IPS-20b (cell line): ENCODE results near the gene EXTL1.

Source experiments
- H3K27ac ChIP-seq: one replicate; pipeline ENCODE4 v1.5.1; 2013; ENCODE audit warnings: low read length
- H3K27me3 ChIP-seq: 2 replicates; pipeline ENCODE4 v1.6.1; 2013; ENCODE audit warnings: mild to moderate bottlenecking, low read length, inconsistent platforms; ENCODE audit not compliant: insufficient read depth
- H3K36me3 ChIP-seq: 2 replicates; pipeline ENCODE4 v1.6.1; 2013; ENCODE audit warnings: low read depth, mild to moderate bottlenecking, inconsistent platforms, low read length, moderate library complexity; ENCODE audit not compliant: insufficient read depth
- H3K4me1 ChIP-seq: 2 replicates; pipeline ENCODE4 v1.6.1; 2013; ENCODE audit warnings: mild to moderate bottlenecking, control low read depth, inconsistent platforms, low read length, moderate library complexity; ENCODE audit not compliant: insufficient read depth
- H3K4me3 ChIP-seq: 2 replicates; pipeline ENCODE4 v1.5.1; 2013; ENCODE audit warnings: mild to moderate bottlenecking, low read length, inconsistent platforms
- H3K9ac ChIP-seq: 2 replicates; pipeline ENCODE4 v1.6.1; 2013; ENCODE audit warnings: low read depth, mild to moderate bottlenecking, inconsistent platforms, low read length, moderate library complexity
- H3K9me3 ChIP-seq: 2 replicates; pipeline ENCODE4 v1.6.1; 2013; ENCODE audit warnings: mild to moderate bottlenecking, low read depth, low read length, inconsistent platforms; ENCODE audit not compliant: insufficient read depth

Gene EXTL1

DNA sequence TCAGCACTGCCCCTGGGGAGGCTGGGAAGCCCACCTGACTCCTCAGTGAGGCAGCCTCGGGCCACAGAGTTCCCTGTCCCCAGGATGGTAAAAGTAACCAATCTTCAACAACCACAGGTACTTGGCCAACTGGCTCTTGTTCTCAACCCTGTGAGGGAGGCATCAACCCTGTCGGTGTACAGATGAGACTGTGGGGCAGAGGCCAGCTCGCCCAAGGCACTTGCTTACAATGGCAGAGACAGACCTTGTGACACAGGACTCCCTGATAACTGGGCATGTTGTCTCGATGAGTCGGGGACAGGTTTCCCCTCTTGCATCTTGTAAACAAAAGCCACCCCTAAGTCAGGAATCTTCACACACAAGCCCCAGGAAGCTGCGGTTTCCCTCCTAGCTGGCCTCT is 16.3 kb downstream of the EXTL1 start:
- H3K4me1 ChIP-seq, result peaks cover 3% of the 10 kb centered on the region; the same call in 1 of the 2 replicates
- no peak overlapping the region for H3K9ac ChIP-seq
- H3K4me3 ChIP-seq, result no peak overlapping the region
- peaks cover 68% of the 10 kb centered on the region for H3K27me3 ChIP-seq
- H3K36me3 ChIP-seq, result no peaks in the 10 kb centered on the region
- H3K9me3 ChIP-seq, result no peaks in the 10 kb centered on the region
- no peak overlapping the region for H3K27ac ChIP-seq

GRCh38 chr1:26038477-26038876 is 16.9 kb downstream of the EXTL1 start:
- Histone ChIP-seq H3K9ac (no peak overlapping the region), H3K4me1 (peaks cover 3% of the 10 kb centered on the region; the same call in 1 of the 2 replicates), H3K9me3 (no peaks in the 10 kb centered on the region), H3K27me3 (peaks cover 68% of the 10 kb centered on the region), H3K36me3 (no peaks in the 10 kb centered on the region), H3K4me3 (no peak overlapping the region), H3K27ac (no peak overlapping the region)

GRCh38 chr1:26038904-26039303 is 17.3 kb downstream of the EXTL1 start:
- H3K4me3 ChIP-seq, result no peak overlapping the region
- no peak overlapping the region for H3K27ac ChIP-seq
- peaks cover 3% of the 10 kb centered on the region; the same call in 1 of the 2 replicates for H3K4me1 ChIP-seq
- H3K9me3 ChIP-seq, result no peaks in the 10 kb centered on the region
- H3K9ac ChIP-seq, result no peak overlapping the region
- H3K27me3 ChIP-seq, result peaks cover 68% of the 10 kb centered on the region
- no peaks in the 10 kb centered on the region for H3K36me3 ChIP-seq

GRCh38 chr1:26041401-26041800 is 19.8 kb downstream of the EXTL1 start:
- peaks cover under 1% of the 10 kb centered on the region; the same call in 1 of the 2 replicates for H3K4me1 ChIP-seq
- no peak overlapping the region for H3K4me3 ChIP-seq
- no peak overlapping the region for H3K27ac ChIP-seq
- no peaks in the 10 kb centered on the region for H3K36me3 ChIP-seq
- H3K9ac ChIP-seq, result no peak overlapping the region
- peaks cover 72% of the 10 kb centered on the region for H3K27me3 ChIP-seq
- no peaks in the 10 kb centered on the region for H3K9me3 ChIP-seq

GRCh38 chr1:26041978-26042377 is 20.4 kb downstream of the EXTL1 start:
- Histone ChIP-seq H3K27ac (no peak overlapping the region), H3K9ac (no peak overlapping the region), H3K9me3 (no peaks in the 10 kb centered on the region), H3K27me3 (peaks cover 72% of the 10 kb centered on the region), H3K36me3 (no peaks in the 10 kb centered on the region), H3K4me3 (no peak overlapping the region), H3K4me1 (no peaks in the 10 kb centered on the region)

DNA sequence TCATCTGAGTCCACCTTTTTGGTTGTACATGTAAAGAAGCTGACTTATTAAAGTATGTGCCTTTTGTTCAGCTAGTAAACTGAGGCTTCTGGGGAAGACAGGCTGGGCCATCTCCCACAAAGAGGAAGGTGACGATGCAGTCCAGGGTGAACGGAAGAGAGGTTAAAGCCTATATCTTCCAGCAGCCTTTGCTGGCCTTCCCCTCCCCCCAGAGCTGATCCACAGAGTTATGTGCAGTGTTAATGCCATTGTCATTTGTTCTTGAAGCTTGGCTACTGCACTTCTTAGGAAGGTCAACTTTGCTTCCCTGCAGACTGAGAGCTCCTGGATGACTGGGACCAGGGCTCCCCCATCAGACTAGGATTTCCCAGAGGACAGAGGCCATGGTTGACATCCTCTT is 22.2 kb downstream of the EXTL1 start:
- no peaks in the 10 kb centered on the region for H3K4me1 ChIP-seq
- H3K27ac ChIP-seq, result no peak overlapping the region
- H3K9ac ChIP-seq, result no peak overlapping the region
- H3K4me3 ChIP-seq, result no peak overlapping the region
- H3K9me3 ChIP-seq, result no peaks in the 10 kb centered on the region
- peaks cover 82% of the 10 kb centered on the region for H3K27me3 ChIP-seq
- no peaks in the 10 kb centered on the region for H3K36me3 ChIP-seq

GRCh38 chr1:26044414-26044813 is 22.8 kb downstream of the EXTL1 start:
- H3K4me3 ChIP-seq, result no peak overlapping the region
- no peaks in the 10 kb centered on the region for H3K4me1 ChIP-seq
- no peak overlapping the region for H3K9ac ChIP-seq
- no peaks in the 10 kb centered on the region for H3K36me3 ChIP-seq
- H3K27ac ChIP-seq, result no peak overlapping the region
- peaks cover 87% of the 10 kb centered on the region for H3K27me3 ChIP-seq
- H3K9me3 ChIP-seq, result no peaks in the 10 kb centered on the region

- Histone ChIP-seq H3K36me3 (no peaks in the 10 kb centered on the region), H3K4me3 (peak overlapping the region; percentile 47; the same call in 1 of the 2 replicates), H3K9ac (no peak overlapping the region), H3K4me1 (no peaks in the 10 kb centered on the region), H3K27me3 (peaks cover 90% of the 10 kb centered on the region), H3K9me3 (no peaks in the 10 kb centered on the region), H3K27ac (no peak overlapping the region)
Observed at GRCh38 chr1:26044971-26045721, 23.6 kb downstream of the EXTL1 start.

- H3K9me3 ChIP-seq, result no peaks in the 10 kb centered on the region
- H3K27me3 ChIP-seq, result peaks cover 91% of the 10 kb centered on the region
- H3K9ac ChIP-seq, result no peak within 1 kb of the TSS
- no peaks in the 10 kb centered on the region for H3K36me3 ChIP-seq
- H3K27ac ChIP-seq, result no peak within 1 kb of the TSS
- H3K4me3 ChIP-seq, result peak within 1 kb of the TSS; percentile 47; the same call in 1 of the 2 replicates
- no peaks in the 10 kb centered on the region for H3K4me1 ChIP-seq
Observed at GRCh38 chr1:26045722-26046245, 24.2 kb downstream of the EXTL1 start, which contains the start of gene SLC30A2. SLC30A2 (minus strand) TSS chr1:26046118; CDS start chr1:26045896, 222 bp downstream.

DNA sequence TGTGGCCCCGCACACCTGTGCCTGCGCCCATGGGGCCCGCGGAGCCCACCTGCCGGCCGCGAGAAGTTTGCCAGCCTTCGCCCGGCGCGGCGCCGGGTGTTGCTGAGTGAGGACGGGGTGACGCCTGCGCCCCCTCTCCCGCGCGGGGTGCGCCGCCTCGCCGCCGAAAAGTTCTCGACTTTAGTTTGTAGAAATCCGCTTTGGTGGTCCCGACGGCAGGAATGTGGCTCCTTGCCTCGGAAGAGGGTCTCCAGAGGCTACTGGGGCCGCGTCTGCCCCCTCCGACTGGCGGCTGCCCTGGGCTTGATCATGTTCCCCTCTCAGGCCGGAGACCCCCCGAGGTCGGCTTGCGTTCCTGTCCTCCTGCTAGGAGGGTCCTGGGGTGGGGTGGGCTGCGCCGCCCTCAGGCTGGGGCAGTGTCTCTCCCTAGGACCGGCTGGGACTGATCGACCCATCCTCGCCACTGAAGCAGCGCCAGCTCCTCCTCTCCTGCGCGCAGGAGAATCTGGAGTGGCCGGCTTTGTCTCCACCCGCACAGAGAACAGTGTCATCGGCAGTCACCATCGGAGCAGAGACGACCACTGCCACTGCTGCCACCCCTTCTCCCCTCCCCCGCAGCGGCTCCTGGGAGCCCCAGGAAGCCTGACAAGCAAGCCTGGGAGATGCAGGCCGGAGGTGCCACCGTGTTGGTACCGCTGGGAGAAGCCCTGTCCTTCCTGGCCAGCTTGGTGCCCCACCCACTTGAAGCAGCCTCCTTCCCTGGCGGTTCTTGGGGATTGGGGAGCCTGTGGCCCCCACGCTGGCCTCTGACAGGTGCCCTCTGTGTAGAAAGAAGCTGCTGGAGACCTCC is 24.9 kb downstream of the EXTL1 start:
- Histone ChIP-seq H3K36me3 (no peaks in the 10 kb centered on the region), H3K9ac (no peak overlapping the region), H3K27me3 (peaks cover 94% of the 10 kb centered on the region), H3K9me3 (no peaks in the 10 kb centered on the region), H3K4me3 (peak overlapping the region; percentile 47; the same call in 1 of the 2 replicates), H3K27ac (no peak overlapping the region), H3K4me1 (no peaks in the 10 kb centered on the region)

- H3K9ac ChIP-seq, result no peak overlapping the region
- no peaks in the 10 kb centered on the region for H3K4me1 ChIP-seq
- H3K4me3 ChIP-seq, result no peak overlapping the region
- H3K36me3 ChIP-seq, result no peaks in the 10 kb centered on the region
- peaks cover 86% of the 10 kb centered on the region for H3K27me3 ChIP-seq
- no peak overlapping the region for H3K27ac ChIP-seq
- no peaks in the 10 kb centered on the region for H3K9me3 ChIP-seq
Observed at GRCh38 chr1:26047278-26047874, 25.8 kb downstream of the EXTL1 start.
